Astrocyte (in vitro differentiated cells and primary cell): ENCODE measurements around the gene SPARC. TPM values are rescaled to one million over a fixed set of nuclear protein-coding genes. Genes with fewer than 3 reads are reported as not detected.
A peak's percentile ranks its signal among the peaks of the same experiment; 100 is the strongest.

Experiments used
- DNase-seq: peaks from one replicate; pipeline ENCODE4 v3.0.0-alpha.2; 2010; ENCODE audit warnings: low read depth
- FAIRE-seq: peaks from 2 replicates; lab custom pipeline; 2011; peaks lifted over from hg19 to GRCh38; lab: Jason Lieb, UNC
- H2AFZ ChIP-seq: 2 replicates; pipeline ENCODE4 v1.6.0; 2012; ENCODE audit warnings: low read depth, low read length, inconsistent platforms
- H3K27ac ChIP-seq: 2 replicates; pipeline ENCODE4 v1.5.1; 2011; ENCODE audit warnings: low read depth, low read length, inconsistent platforms
- H3K27me3 ChIP-seq: 2 replicates; pipeline ENCODE4 v1.6.0; 2011; ENCODE audit warnings: low read length, inconsistent platforms; ENCODE audit not compliant: insufficient read depth
- H3K36me3 ChIP-seq: 2 replicates; pipeline ENCODE4 v1.5.1; 2011; ENCODE audit warnings: low read length, inconsistent platforms; ENCODE audit not compliant: insufficient read depth
- H3K4me1 ChIP-seq: 2 replicates; pipeline ENCODE4 v1.5.1; 2011; ENCODE audit warnings: low read length, inconsistent platforms; ENCODE audit not compliant: insufficient read depth
- H3K4me2 ChIP-seq: 2 replicates; pipeline ENCODE4 v1.6.0; 2012; ENCODE audit warnings: low read length, inconsistent platforms
- H3K4me3 ChIP-seq: 2 replicates; pipeline ENCODE4 v1.5.1; 2011; ENCODE audit warnings: low read depth, mild to moderate bottlenecking, low read length, inconsistent platforms; ENCODE audit not compliant: insufficient read depth
- H3K79me2 ChIP-seq: 2 replicates; pipeline ENCODE4 v1.6.0; 2012; ENCODE audit warnings: mild to moderate bottlenecking, low read length, inconsistent platforms; ENCODE audit not compliant: insufficient read depth
- H3K9ac ChIP-seq: 2 replicates; pipeline ENCODE4 v1.6.0; 2012; ENCODE audit warnings: mild to moderate bottlenecking, low read length, inconsistent platforms
- H3K9me3 ChIP-seq: 2 replicates; pipeline ENCODE4 v1.5.1; 2012; ENCODE audit warnings: low read depth, mild to moderate bottlenecking, low read length, inconsistent platforms; ENCODE audit not compliant: insufficient read depth
- H4K20me1 ChIP-seq: 2 replicates; pipeline ENCODE4 v1.6.0; 2012; ENCODE audit warnings: low read length, inconsistent platforms; ENCODE audit not compliant: insufficient read depth
- H3K27ac Mint-ChIP-seq: one replicate; pipeline ENCODE4 v1.8.0; 2021; ENCODE audit warnings: mild to moderate bottlenecking, mixed read lengths; ENCODE audit not compliant: unreplicated experiment
- H3K27me3 Mint-ChIP-seq: one replicate; pipeline ENCODE4 v1.8.0; 2021; ENCODE audit warnings: low read depth, mixed read lengths; ENCODE audit not compliant: unreplicated experiment
- H3K36me3 Mint-ChIP-seq: one replicate; pipeline ENCODE4 v1.8.0; 2021; ENCODE audit warnings: low read depth, mixed read lengths; ENCODE audit not compliant: unreplicated experiment
- H3K4me1 Mint-ChIP-seq: one replicate; pipeline ENCODE4 v1.8.0; 2021; ENCODE audit warnings: low read depth, mixed read lengths; ENCODE audit not compliant: unreplicated experiment
- H3K4me3 Mint-ChIP-seq: one replicate; pipeline ENCODE4 v1.8.0; 2021; ENCODE audit warnings: mild to moderate bottlenecking, moderate library complexity, mixed read lengths; ENCODE audit not compliant: unreplicated experiment
- H3K9me3 Mint-ChIP-seq: one replicate; pipeline ENCODE4 v1.8.0; 2021; ENCODE audit warnings: mild to moderate bottlenecking, mixed read lengths; ENCODE audit not compliant: unreplicated experiment
- CTCF ChIP-seq: IDR thresholded peaks from 2 replicates; pipeline ENCODE4 v1.5.1; 2011; ENCODE audit warnings: low read depth, mild to moderate bottlenecking, inconsistent platforms, low read length, moderate library complexity; ENCODE audit not compliant: insufficient read depth
- EZH2 ChIP-seq: IDR thresholded peaks from 2 replicates; pipeline ENCODE4 v1.6.1; 2012; ENCODE audit warnings: mild to moderate bottlenecking, low read length, inconsistent platforms; ENCODE audit not compliant: insufficient read depth
- total RNA-seq: library from RNA; stranded (reverse); gene quantifications from 2 replicates; pipeline ENCODE4 v1.2.1, GENCODE V29; 2021

Gene SPARC
- total RNA-seq, 1 donor from 2014 or later, result 15,667 TPM

GRCh38 chr5:151614565-151614964 is 72.2 kb downstream of the SPARC start:
- Mint-ChIP-seq H3K4me1 (peaks cover 24% of the 10 kb centered on the region), H3K36me3 (no peaks in the 10 kb centered on the region), H3K4me3 (no peak overlapping the region), H3K27ac (no peak overlapping the region), H3K27me3 (peaks cover 5% of the 10 kb centered on the region), H3K9me3 (peaks cover 1% of the 10 kb centered on the region)
- Histone ChIP-seq H3K27me3 (peaks cover 11% of the 10 kb centered on the region), H3K27ac (no peak overlapping the region), H3K4me3 (no peak overlapping the region), H3K4me2 (no peak overlapping the region), H3K36me3 (no peaks in the 10 kb centered on the region), H3K79me2 (no peaks in the 10 kb centered on the region), H4K20me1 (no peaks in the 10 kb centered on the region), H3K4me1 (peaks cover 4% of the 10 kb centered on the region), H3K9ac (no peak overlapping the region), H2AFZ (no peak overlapping the region), H3K9me3 (peaks cover 3% of the 10 kb centered on the region)
- TF ChIP-seq EZH2, result no peak
- TF ChIP-seq CTCF, result no peak
- FAIRE-seq, result no peak
- no peak for DNase-seq

GRCh38 chr5:151612689-151613427 is 73.9 kb downstream of the SPARC start:
- Mint-ChIP-seq H3K9me3 (peaks cover 1% of the 10 kb centered on the region), H3K27me3 (peaks cover 5% of the 10 kb centered on the region), H3K27ac (peak overlapping the region; percentile 9), H3K4me3 (no peak overlapping the region), H3K4me1 (peaks cover 24% of the 10 kb centered on the region), H3K36me3 (no peaks in the 10 kb centered on the region)
- no peak overlapping the region for H2AFZ ChIP-seq
- no peaks in the 10 kb centered on the region for H3K79me2 ChIP-seq
- H4K20me1 ChIP-seq, result no peaks in the 10 kb centered on the region
- H3K4me2 ChIP-seq, result no peak overlapping the region
- FAIRE-seq (peak; percentile 47), DNase-seq (peak; percentile 51)
- TF ChIP-seq CTCF, result no peak
- no peak for TF ChIP-seq EZH2
- H3K9me3 ChIP-seq, result no peaks in the 10 kb centered on the region
- H3K9ac ChIP-seq, result no peak overlapping the region
- no peaks in the 10 kb centered on the region for H3K36me3 ChIP-seq
- no peak overlapping the region for H3K4me3 ChIP-seq
- no peak overlapping the region for H3K27ac ChIP-seq
- peaks cover 4% of the 10 kb centered on the region for H3K4me1 ChIP-seq
- peaks cover 11% of the 10 kb centered on the region for H3K27me3 ChIP-seq

- Histone ChIP-seq H3K27ac (no peak overlapping the region), H3K4me2 (no peak overlapping the region), H3K4me1 (peaks cover 4% of the 10 kb centered on the region), H3K9me3 (no peaks in the 10 kb centered on the region), H3K9ac (no peak overlapping the region), H3K4me3 (no peak overlapping the region), H3K36me3 (no peaks in the 10 kb centered on the region), H3K27me3 (peaks cover 11% of the 10 kb centered on the region), H4K20me1 (no peaks in the 10 kb centered on the region), H3K79me2 (no peaks in the 10 kb centered on the region), H2AFZ (no peak overlapping the region)
- FAIRE-seq (no peak), DNase-seq (no peak)
- Mint-ChIP-seq H3K4me3 (no peak overlapping the region), H3K9me3 (peaks cover 1% of the 10 kb centered on the region), H3K36me3 (no peaks in the 10 kb centered on the region), H3K27ac (no peak overlapping the region), H3K4me1 (peaks cover 24% of the 10 kb centered on the region), H3K27me3 (peaks cover 12% of the 10 kb centered on the region)
- TF ChIP-seq EZH2 (no peak), CTCF (no peak)
These were observed 75.5 kb downstream of the SPARC start for GRCh38 chr5:151611127-151611775.
